ENCODE data around the gene SLC38A10. TPM values are rescaled to one million over a fixed set of nuclear protein-coding genes. Genes with fewer than 3 reads are reported as not detected.

Gene SLC38A10
- total and polyA plus RNA-seq, 2 of the 13 experiments (the other 11 are each of a cell fraction or from before 2014, with no cell fraction given): 23.4 to 55.8 TPM

DNA sequence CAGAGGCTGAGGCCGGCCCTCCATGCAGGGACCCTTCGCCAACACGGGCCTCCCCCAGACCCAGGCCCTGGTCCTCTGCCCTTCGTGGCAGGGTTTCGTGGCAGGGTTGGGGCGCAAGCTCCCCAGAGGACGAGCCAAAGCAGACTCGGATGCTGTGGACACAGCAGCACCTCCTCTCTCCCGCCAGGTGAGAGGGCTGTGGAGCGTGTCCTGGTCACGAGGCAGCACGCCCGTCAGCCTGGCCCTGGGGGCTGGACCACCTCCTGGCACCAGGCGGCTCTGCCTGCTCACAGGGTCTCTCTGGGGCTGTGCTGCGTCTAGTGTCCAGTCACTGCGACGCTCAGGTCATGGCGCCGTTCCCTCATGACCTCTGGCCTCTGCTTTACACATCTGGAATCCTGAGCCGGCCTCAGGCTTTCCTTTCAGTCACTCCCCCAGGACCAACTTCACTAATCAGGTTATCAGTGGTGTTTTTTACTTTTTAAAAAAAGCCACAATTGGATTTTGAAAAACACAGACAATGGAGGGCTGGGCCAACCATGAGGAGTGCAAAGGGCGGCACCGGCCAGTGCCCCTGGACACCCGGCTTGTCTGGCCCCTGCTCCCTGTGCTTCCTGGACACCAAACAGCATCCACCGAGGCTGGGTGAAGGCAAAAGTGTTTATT is 50.6 kb downstream of the SLC38A10 start (continued):
- TF ChIP-seq, protein P1, sequence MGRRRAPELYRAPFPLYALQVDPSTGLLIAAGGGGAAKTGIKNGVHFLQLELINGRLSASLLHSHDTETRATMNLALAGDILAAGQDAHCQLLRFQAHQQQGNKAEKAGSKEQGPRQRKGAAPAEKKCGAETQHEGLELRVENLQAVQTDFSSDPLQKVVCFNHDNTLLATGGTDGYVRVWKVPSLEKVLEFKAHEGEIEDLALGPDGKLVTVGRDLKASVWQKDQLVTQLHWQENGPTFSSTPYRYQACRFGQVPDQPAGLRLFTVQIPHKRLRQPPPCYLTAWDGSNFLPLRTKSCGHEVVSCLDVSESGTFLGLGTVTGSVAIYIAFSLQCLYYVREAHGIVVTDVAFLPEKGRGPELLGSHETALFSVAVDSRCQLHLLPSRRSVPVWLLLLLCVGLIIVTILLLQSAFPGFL (CRISPR knock-in tag; IDR thresholded peaks at IDR 0.05): no peak
- TF ChIP-seq TARDBP (CRISPR knock-in tag; IDR thresholded peaks at IDR 0.05) (0 out of 2 replicates have a peak, but pooled peaks have one; percentile 12), HOXA9 (CRISPR knock-in tag; IDR thresholded peaks at IDR 0.05; ENCODE audit: borderline replicate concordance) (no peak), KAT2B (IDR thresholded peaks at IDR 0.05; ENCODE audit: borderline replicate concordance, low read depth, low read length) (no peak), ZNF251 (CRISPR knock-in tag; IDR thresholded peaks at IDR 0.05) (no peak), KDM4B (CRISPR knock-in tag; IDR thresholded peaks at IDR 0.05) (no peak), NR2C2 (CRISPR knock-in tag; IDR thresholded peaks at IDR 0.05; ENCODE audit: borderline replicate concordance) (peak; percentile 33; the same call in 1 of the 2 replicates), ZNF235 (CRISPR knock-in tag; IDR thresholded peaks at IDR 0.05; ENCODE audit: borderline replicate concordance) (no peak), FOXK1 (CRISPR knock-in tag; IDR thresholded peaks at IDR 0.05; ENCODE audit: borderline replicate concordance, low read depth) (no peak), U2AF1 (optimal IDR thresholded peaks at IDR 0.05; ENCODE audit: low read depth, low read length) (peak; percentile 47), CAMTA2 (CRISPR knock-in tag; IDR thresholded peaks at IDR 0.05; ENCODE audit: borderline replicate concordance) (no peak), ZNF746 (CRISPR knock-in tag; IDR thresholded peaks at IDR 0.05) (no peak), ZMYM2 (CRISPR knock-in tag; IDR thresholded peaks at IDR 0.05) (no peak), TCF7L2 (IDR thresholded peaks at IDR 0.05; ENCODE audit: low read depth, low read length) (no peak)
- TF ChIP-seq, protein P2, sequence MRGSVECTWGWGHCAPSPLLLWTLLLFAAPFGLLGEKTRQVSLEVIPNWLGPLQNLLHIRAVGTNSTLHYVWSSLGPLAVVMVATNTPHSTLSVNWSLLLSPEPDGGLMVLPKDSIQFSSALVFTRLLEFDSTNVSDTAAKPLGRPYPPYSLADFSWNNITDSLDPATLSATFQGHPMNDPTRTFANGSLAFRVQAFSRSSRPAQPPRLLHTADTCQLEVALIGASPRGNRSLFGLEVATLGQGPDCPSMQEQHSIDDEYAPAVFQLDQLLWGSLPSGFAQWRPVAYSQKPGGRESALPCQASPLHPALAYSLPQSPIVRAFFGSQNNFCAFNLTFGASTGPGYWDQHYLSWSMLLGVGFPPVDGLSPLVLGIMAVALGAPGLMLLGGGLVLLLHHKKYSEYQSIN (CRISPR knock-in tag; IDR thresholded peaks at IDR 0.05; ENCODE audit: borderline replicate concordance): no peak
- TF ChIP-seq, protein P3, sequence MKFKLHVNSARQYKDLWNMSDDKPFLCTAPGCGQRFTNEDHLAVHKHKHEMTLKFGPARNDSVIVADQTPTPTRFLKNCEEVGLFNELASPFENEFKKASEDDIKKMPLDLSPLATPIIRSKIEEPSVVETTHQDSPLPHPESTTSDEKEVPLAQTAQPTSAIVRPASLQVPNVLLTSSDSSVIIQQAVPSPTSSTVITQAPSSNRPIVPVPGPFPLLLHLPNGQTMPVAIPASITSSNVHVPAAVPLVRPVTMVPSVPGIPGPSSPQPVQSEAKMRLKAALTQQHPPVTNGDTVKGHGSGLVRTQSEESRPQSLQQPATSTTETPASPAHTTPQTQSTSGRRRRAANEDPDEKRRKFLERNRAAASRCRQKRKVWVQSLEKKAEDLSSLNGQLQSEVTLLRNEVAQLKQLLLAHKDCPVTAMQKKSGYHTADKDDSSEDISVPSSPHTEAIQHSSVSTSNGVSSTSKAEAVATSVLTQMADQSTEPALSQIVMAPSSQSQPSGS (CRISPR knock-in tag; IDR thresholded peaks at IDR 0.05): no peak
- TF ChIP-seq, protein P4, sequence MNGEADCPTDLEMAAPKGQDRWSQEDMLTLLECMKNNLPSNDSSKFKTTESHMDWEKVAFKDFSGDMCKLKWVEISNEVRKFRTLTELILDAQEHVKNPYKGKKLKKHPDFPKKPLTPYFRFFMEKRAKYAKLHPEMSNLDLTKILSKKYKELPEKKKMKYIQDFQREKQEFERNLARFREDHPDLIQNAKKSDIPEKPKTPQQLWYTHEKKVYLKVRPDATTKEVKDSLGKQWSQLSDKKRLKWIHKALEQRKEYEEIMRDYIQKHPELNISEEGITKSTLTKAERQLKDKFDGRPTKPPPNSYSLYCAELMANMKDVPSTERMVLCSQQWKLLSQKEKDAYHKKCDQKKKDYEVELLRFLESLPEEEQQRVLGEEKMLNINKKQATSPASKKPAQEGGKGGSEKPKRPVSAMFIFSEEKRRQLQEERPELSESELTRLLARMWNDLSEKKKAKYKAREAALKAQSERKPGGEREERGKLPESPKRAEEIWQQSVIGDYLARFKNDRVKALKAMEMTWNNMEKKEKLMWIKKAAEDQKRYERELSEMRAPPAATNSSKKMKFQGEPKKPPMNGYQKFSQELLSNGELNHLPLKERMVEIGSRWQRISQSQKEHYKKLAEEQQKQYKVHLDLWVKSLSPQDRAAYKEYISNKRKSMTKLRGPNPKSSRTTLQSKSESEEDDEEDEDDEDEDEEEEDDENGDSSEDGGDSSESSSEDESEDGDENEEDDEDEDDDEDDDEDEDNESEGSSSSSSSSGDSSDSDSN (CRISPR knock-in tag; IDR thresholded peaks at IDR 0.05): no peak
- TF ChIP-seq, protein P5, sequence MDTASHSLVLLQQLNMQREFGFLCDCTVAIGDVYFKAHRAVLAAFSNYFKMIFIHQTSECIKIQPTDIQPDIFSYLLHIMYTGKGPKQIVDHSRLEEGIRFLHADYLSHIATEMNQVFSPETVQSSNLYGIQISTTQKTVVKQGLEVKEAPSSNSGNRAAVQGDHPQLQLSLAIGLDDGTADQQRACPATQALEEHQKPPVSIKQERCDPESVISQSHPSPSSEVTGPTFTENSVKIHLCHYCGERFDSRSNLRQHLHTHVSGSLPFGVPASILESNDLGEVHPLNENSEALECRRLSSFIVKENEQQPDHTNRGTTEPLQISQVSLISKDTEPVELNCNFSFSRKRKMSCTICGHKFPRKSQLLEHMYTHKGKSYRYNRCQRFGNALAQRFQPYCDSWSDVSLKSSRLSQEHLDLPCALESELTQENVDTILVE (CRISPR knock-in tag; IDR thresholded peaks at IDR 0.05): 0 out of 2 replicates have a peak, but pooled peaks have one; percentile 11
- TF ChIP-seq, protein P6, sequence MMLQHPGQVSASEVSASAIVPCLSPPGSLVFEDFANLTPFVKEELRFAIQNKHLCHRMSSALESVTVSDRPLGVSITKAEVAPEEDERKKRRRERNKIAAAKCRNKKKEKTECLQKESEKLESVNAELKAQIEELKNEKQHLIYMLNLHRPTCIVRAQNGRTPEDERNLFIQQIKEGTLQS (CRISPR knock-in tag; IDR thresholded peaks at IDR 0.05): no peak

Measured in HepG2 (cell line).